B cell (primary cell): ENCODE results near the gene TMX4. TPM values are rescaled to one million over a fixed set of nuclear protein-coding genes. Genes with fewer than 3 reads are reported as not detected.

Experiments used
- ATAC-seq: fragments of 200-7000 bp; cut with Tn5 transposase; one replicate; pipeline ENCODE4 v1.10.0; 2021; ENCODE audit warnings: low read depth, mild to moderate bottlenecking, moderate number of reproducible peaks, moderate library complexity
- CTCF ChIA-PET: fragments of 350-600 bp; sonication (Branson Sonifier 250); formaldehyde crosslinking; loops from one replicate; lab custom pipeline; 2021; ENCODE audit warnings: antibody characterized with exemption, inconsistent platforms; lab: Charles Lee
- POLR2A ChIA-PET: fragments of 350-600 bp; sonication (Branson Sonifier 250); formaldehyde crosslinking; loops from one replicate; lab custom pipeline; 2021; ENCODE audit warnings: antibody characterized with exemption; lab: Charles Lee
- DNase-seq: peaks from one replicate; pipeline ENCODE4 v3.0.0; 2013
- H2AFZ ChIP-seq: 2 replicates; pipeline ENCODE4 v1.6.1; 2012; ENCODE audit warnings: mild to moderate bottlenecking, low read depth, low read length; ENCODE audit not compliant: insufficient read depth, poor library complexity, severe bottlenecking
- H3K27ac ChIP-seq, 2 donors: 1 replicate in 1 of 2; 2 replicates in 1 of 2; pipeline ENCODE4 v1.5.1; 2012 to 2013; ENCODE audit warnings: low read length in 2 of 2, mild to moderate bottlenecking in 2 of 2, moderate library complexity in 1 of 2
- H3K27me3 ChIP-seq, 4 experiments: fragments of 200-600 bp in 1 of 4; sonication (generic) in 1 of 4; replicated peaks in 1 of 4; 1 replicate in 2 of 4; 2 replicates in 2 of 4; pipeline versions ENCODE4 v1.6.1 to v1.7.0; 2013 to 2016; ENCODE audit warnings: low read length in 3 of 4, mild to moderate bottlenecking in 2 of 4, mixed read lengths in 1 of 4, moderate library complexity in 1 of 4; ENCODE audit not compliant: insufficient read depth in 4 of 4, control insufficient read depth in 3 of 4; ENCODE audit errors: control extremely low read depth in 1 of 4
- H3K36me3 ChIP-seq, 2 experiments: replicated peaks in 1 of 2; 1 replicate in 1 of 2; 2 replicates in 1 of 2; pipeline versions ENCODE4 v1.6.1 to v1.7.1; 2013; ENCODE audit warnings: low read length in 1 of 2; ENCODE audit not compliant: insufficient read depth in 2 of 2, control insufficient read depth in 1 of 2; ENCODE audit errors: control extremely low read depth in 1 of 2, extremely low read depth in 1 of 2
- H3K4me1 ChIP-seq, 2 donors: fragments of 200-600 bp in 1 of 2; sonication (generic) in 1 of 2; 1 replicate in 1 of 2; 2 replicates in 1 of 2; pipeline versions ENCODE4 v1.5.1 to v1.6.1; 2013 to 2017; ENCODE audit warnings: low read length in 2 of 2; ENCODE audit not compliant: control insufficient read depth in 2 of 2, insufficient read depth in 2 of 2
- H3K4me2 ChIP-seq: replicated peaks from 2 replicates; pipeline ENCODE3; 2012; ENCODE audit warnings: mild to moderate bottlenecking, low read depth, low read length; ENCODE audit not compliant: poor library complexity, severe bottlenecking
- H3K4me3 ChIP-seq, 5 experiments: fragments of 200-600 bp in 1 of 5; sonication (generic) in 1 of 5; 1 replicate in 3 of 5; 2 replicates in 2 of 5; pipeline versions ENCODE4 v1.5.1 to v1.7.0; 2011 to 2016; ENCODE audit warnings: low read length in 4 of 5, mild to moderate bottlenecking in 4 of 5, low read depth in 2 of 5, control low read depth in 1 of 5, moderate library complexity in 1 of 5; ENCODE audit not compliant: insufficient read depth in 1 of 5; ENCODE audit errors: control extremely low read depth in 1 of 5, extremely low read depth in 1 of 5
- H3K79me2 ChIP-seq: fragments of 200-600 bp; sonication (generic); one replicate; pipeline ENCODE4 v1.6.0; 2016; ENCODE audit warnings: low read length; ENCODE audit not compliant: control insufficient read depth, insufficient read depth
- H3K9ac ChIP-seq: fragments of 200-600 bp; sonication (generic); 2 replicates; pipeline ENCODE4 v1.6.1; 2017; ENCODE audit warnings: mild to moderate bottlenecking, low read length, moderate library complexity
- H3K9me3 ChIP-seq, 3 donors: one replicate each; pipeline versions ENCODE4 v1.6.1 to v1.7.1; 2013; ENCODE audit warnings: low read length in 2 of 3; ENCODE audit not compliant: control insufficient read depth in 2 of 3, insufficient read depth in 1 of 3; ENCODE audit errors: control extremely low read depth in 1 of 3
- H4K20me1 ChIP-seq: 2 replicates; pipeline ENCODE4 v1.6.0; 2012; ENCODE audit warnings: mild to moderate bottlenecking, low read length; ENCODE audit not compliant: insufficient read depth, control insufficient read depth, poor library complexity, severe bottlenecking
- H3K27ac Mint-ChIP-seq: one replicate; pipeline ENCODE4 v1.8.0; 2021; ENCODE audit warnings: mixed read lengths
- H3K27me3 Mint-ChIP-seq: one replicate; pipeline ENCODE4 v1.8.0; 2021; ENCODE audit warnings: mixed read lengths
- H3K4me1 Mint-ChIP-seq: one replicate; pipeline ENCODE4 v1.8.0; 2021; ENCODE audit warnings: mixed read lengths
- H3K4me3 Mint-ChIP-seq: one replicate; pipeline ENCODE4 v1.8.0; 2021; ENCODE audit warnings: mixed read lengths
- H3K9me3 Mint-ChIP-seq: one replicate; pipeline ENCODE4 v1.8.0; 2022; ENCODE audit warnings: mixed read lengths; ENCODE audit not compliant: insufficient read depth
- EZH2 ChIP-seq: IDR thresholded peaks from 2 replicates; pipeline ENCODE4 v1.6.1; 2012; ENCODE audit warnings: borderline replicate concordance, low read depth, mild to moderate bottlenecking, moderate library complexity, low read length; ENCODE audit not compliant: insufficient read depth, poor library complexity, severe bottlenecking
- WGBS: methylation state at CpG from one replicate; pipeline ENCODE4 v1.1.5; 2013; ENCODE audit warnings: missing lambda C conversion rate; ENCODE audit not compliant: insufficient coverage; 5-methylcytosine and 5-hydroxymethylcytosine counted together
- intact Hi-C: fragments of 100-400 bp; cut with micrococcal nuclease; formaldehyde crosslinking; loops from one replicate; pipeline ENCODE4 v1.10.0; 2022
- polyA plus RNA-seq: library from polyadenylated mRNA; depleted of rRNA; stranded (reverse); fragments of >200 nt; gene quantifications from 2 replicates; pipeline ENCODE4 v1.2.3, GENCODE V29; 2012
- total RNA-seq, 2 donors: library from RNA; stranded (reverse); fragments of 120-200 nt in 1 of 2; gene quantifications; 1 replicate in 1 of 2; 2 replicates in 1 of 2; pipeline versions ENCODE4 v1.2.3 to v1.2.4, GENCODE V29; 2013 to 2022
- TF ChIP-seq, protein P1 (sequence below): fragments of 200-600 bp; IDR thresholded peaks from one replicate; pipeline ENCODE4 v1.8.0; 2022; ENCODE audit warnings: antibody characterized with exemption, mild to moderate bottlenecking

TMX4 gene
- total and polyA plus RNA-seq, 2 donors (not counting 1 experiment from before 2014, with no cell fraction given) = 5.8 to 62.9 TPM

DNA sequence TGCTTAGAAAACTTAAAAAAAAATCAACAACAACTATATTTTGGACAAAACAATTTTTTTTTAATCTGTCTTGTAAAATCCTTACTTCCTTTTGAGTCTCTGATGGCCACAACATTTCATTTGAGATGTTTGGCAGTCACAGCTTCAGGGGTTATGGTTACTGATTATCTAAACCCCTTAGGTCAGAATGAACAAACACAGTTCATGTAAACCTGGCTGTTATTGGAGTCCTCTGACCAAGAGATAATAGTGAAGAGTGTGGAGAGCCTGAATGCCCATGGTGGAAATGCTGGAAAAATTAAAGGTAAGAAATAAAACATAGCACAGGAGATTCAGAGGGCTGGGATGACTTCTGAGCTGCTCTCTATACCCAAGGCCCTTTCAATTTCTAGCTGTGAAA, 38.2 kb downstream of the TMX4 start:
- intact Hi-C loops = loop anchor here (5.0 kb wide), 1 partner anchor 36 kb away; the partner anchor contains the start of gene TMX4
- no peak overlapping the region for H3K27ac Mint-ChIP-seq

DNA sequence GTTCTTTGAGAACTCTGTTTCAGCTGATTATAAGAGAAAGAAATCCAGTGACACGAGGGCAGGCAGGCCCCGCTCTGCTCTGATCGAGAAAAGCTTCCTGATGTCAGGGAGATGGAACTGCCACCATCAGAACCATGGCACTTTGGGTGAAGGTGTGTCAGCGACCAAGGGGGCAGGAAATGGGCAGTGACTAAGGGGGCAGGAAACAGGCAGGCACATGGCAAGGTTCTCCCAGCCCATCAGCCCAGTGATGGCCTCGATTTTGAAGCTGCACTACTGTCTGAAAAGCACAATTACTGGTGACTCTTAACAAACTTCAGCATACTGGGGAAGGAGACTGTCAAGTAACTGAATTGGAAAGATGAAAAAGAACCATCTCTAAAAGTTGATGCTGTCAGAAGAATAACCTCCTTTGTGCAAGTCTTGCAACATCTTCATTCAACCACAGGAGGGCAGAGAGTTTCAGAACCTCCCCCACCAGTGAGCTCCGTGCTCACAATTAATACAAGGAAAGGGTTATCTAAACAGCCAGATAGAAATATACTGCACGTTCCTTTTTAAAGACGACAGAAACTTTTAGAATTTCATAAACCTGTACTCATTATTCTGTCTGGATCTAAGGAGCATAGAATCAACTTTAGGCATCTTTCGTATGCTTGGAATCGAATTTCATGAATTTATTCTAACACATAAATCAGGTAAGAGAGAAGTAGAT, 39.1 kb downstream of the TMX4 start:
- H3K4me3 Mint-ChIP-seq = no peak overlapping the region
- Histone ChIP-seq H3K36me3 (peaks cover 5 to 30% of the 10 kb centered on the region in 2 experiments), H3K4me2 (no peak overlapping the region), H3K27ac (no peak overlapping the region), H3K9me3 (no peaks in the 10 kb centered on the region), H3K9ac (no peak overlapping the region), H3K79me2 (no peaks in the 10 kb centered on the region), H2AFZ (no peak overlapping the region), H4K20me1 (no peaks in the 10 kb centered on the region), H3K27me3 (no peaks in the 10 kb centered on the region), H3K4me3 (no peak overlapping the region), H3K4me1 (no peaks in the 10 kb centered on the region)
- no peaks in the 10 kb centered on the region for H3K9me3 Mint-ChIP-seq
- H3K4me1 Mint-ChIP-seq = no peaks in the 10 kb centered on the region
- CTCF ChIA-PET = interaction anchor here (0.8 to 1.7 kb wide), 3 partner anchors 41 to 742 kb away, joined by 3 to 12 read pairs (median 7); no protein-coding TSS in a partner anchor
- no peaks in the 10 kb centered on the region for H3K27me3 Mint-ChIP-seq
- intact Hi-C loops = loop anchor here (5.0 kb wide), 1 partner anchor 37 kb away; the partner anchor contains the start of gene TMX4
- 84% methylated on average over 4 of the region's 10 CpGs for WGBS
- DNase-seq (peak; percentile 18), ATAC-seq (peak; percentile 41)
- POLR2A ChIA-PET = no interaction called here
- no peak for TF ChIP-seq EZH2
- TF ChIP-seq, protein P1, sequence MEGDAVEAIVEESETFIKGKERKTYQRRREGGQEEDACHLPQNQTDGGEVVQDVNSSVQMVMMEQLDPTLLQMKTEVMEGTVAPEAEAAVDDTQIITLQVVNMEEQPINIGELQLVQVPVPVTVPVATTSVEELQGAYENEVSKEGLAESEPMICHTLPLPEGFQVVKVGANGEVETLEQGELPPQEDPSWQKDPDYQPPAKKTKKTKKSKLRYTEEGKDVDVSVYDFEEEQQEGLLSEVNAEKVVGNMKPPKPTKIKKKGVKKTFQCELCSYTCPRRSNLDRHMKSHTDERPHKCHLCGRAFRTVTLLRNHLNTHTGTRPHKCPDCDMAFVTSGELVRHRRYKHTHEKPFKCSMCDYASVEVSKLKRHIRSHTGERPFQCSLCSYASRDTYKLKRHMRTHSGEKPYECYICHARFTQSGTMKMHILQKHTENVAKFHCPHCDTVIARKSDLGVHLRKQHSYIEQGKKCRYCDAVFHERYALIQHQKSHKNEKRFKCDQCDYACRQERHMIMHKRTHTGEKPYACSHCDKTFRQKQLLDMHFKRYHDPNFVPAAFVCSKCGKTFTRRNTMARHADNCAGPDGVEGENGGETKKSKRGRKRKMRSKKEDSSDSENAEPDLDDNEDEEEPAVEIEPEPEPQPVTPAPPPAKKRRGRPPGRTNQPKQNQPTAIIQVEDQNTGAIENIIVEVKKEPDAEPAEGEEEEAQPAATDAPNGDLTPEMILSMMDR = peak; percentile 37
- H3K27ac Mint-ChIP-seq = no peak overlapping the region

More for the DNA sequence above, 38.2 kb downstream of the TMX4 start:
- H3K27me3 ChIP-seq = no peaks in the 10 kb centered on the region
- no peak for DNase-seq
- no peak overlapping the region for H3K27ac ChIP-seq
- no peak for ATAC-seq
- H3K79me2 ChIP-seq = no peaks in the 10 kb centered on the region
- CTCF ChIA-PET = no interaction called here
- no peaks in the 10 kb centered on the region for H4K20me1 ChIP-seq
- H3K9me3 ChIP-seq = no peaks in the 10 kb centered on the region
- TF ChIP-seq, protein P1 = no peak
- no peak for TF ChIP-seq EZH2
- H3K27me3 Mint-ChIP-seq = no peaks in the 10 kb centered on the region
- no peak overlapping the region for H3K9ac ChIP-seq
- peaks cover 5 to 37% of the 10 kb centered on the region in 2 experiments for H3K36me3 ChIP-seq
- H3K4me1 Mint-ChIP-seq = no peaks in the 10 kb centered on the region
- H3K9me3 Mint-ChIP-seq = no peaks in the 10 kb centered on the region
- no peak overlapping the region for H2AFZ ChIP-seq
- no peak overlapping the region for H3K4me2 ChIP-seq
- H3K4me3 Mint-ChIP-seq = no peak overlapping the region
- POLR2A ChIA-PET = no interaction called here
- H3K4me3 ChIP-seq = no peak overlapping the region
- no peaks in the 10 kb centered on the region for H3K4me1 ChIP-seq
